OCI-M1 (cell line): Measurements from ENCODE around the gene JAK1.
"Not testable (repeated sequence)": the region's sequence is repeated elsewhere in the genome, so short reads cannot be mapped to it uniquely, and the experiment has no call there.

ENCODE experiments used
- DNase-seq: peaks from one replicate; lab custom pipeline; 2025; lab: John Stamatoyannopoulos, UW

The JAK1 gene

DNA sequence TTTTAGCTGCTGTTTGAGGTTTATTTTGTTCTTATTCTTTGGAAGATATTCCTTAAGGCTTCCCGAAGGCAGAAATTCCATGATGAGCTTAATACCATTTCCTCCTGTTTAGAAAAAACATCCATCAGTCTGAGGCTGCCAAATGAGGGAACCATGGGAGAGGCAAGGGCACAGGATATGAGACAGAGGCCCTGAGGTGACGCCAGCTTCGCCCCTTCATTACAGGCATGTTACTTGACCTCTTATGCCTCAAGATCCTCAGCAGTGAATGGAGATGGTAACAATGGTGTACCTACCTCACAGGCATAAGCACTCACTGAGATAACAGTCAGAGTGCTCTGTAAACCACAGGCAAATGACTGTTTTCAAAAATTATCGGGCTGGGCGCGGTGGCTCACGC is 127.9 kb downstream of the JAK1 start:
- DNase-seq, result no peak

- no peak for DNase-seq
Measured at GRCh38 chr1:64836802-64837201, 129.5 kb downstream of the JAK1 start.

- DNase-seq, result no peak
Measured at GRCh38 chr1:64834734-64835133, 131.6 kb downstream of the JAK1 start.

- DNase-seq, result no peak
Measured at GRCh38 chr1:64830030-64830651, 136.2 kb downstream of the JAK1 start.

DNA sequence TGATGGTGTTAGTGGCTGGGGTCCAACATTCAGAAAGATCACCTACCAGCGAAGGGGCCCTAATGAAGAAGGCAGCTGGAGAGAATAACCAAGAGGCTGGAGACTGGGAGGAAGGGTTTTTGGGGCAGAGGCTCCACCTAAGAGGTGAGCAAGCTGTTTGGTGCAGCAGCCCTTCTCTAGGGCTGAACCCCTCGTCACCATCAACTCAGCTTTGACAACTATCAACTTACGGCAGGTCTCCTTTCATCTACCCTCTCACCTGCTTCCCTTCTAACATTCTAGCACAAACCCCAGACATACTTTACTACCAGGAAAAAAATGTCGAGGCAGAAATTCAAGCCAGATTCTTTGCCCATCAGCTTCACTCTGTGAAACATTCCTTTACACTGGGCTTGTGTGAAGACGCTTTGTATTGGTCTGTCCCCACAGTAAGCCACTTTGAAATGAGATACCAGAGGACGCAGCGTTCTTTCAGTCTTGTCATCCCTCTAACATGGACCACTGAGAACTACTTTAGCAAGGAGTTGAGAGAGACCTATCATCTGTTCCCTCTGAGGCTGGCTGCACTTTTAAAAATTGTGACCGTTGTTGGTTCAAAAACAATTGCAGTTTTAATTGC is 136.8 kb downstream of the JAK1 start:
- no peak for DNase-seq

DNA sequence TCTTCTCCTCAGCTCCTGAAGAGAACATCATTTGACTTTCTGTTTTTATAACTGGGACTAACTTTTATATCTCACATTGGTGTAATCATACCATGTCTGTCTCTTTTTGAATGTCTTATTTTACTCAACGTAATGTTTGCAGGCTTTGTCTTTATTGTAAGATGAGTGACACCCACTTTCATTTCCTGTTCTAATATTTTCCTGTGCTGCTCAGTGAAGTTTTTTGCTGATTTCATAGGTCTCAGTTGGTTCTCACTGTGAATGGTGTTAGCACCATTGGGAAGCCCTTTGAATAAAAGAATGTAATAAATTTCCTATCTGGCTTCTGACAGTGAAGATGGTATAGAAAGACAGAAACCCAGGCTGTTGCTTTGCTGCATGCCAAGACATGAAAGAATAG is 137.5 kb downstream of the JAK1 start:
- no peak for DNase-seq

DNA sequence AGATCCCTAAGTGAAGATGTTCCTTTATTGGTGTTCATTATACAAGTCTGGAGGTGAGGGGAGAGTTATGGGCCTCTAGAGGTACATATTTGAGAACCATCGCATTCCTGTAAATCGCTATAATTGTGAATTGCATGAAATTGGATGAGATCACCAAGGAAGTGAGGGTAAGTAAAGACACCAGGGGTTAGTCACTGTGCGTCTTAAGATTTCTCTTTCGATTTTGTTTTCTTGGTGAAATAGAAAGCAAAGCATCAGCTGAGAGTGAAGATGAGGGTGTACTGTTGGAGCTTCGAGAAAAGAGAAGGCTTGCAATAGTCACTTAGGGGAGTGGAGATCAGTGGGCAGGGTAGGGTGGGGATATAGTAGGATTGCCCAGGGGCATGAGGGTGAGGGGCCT is 139.4 kb downstream of the JAK1 start:
- DNase-seq, result peak; percentile 5

DNA sequence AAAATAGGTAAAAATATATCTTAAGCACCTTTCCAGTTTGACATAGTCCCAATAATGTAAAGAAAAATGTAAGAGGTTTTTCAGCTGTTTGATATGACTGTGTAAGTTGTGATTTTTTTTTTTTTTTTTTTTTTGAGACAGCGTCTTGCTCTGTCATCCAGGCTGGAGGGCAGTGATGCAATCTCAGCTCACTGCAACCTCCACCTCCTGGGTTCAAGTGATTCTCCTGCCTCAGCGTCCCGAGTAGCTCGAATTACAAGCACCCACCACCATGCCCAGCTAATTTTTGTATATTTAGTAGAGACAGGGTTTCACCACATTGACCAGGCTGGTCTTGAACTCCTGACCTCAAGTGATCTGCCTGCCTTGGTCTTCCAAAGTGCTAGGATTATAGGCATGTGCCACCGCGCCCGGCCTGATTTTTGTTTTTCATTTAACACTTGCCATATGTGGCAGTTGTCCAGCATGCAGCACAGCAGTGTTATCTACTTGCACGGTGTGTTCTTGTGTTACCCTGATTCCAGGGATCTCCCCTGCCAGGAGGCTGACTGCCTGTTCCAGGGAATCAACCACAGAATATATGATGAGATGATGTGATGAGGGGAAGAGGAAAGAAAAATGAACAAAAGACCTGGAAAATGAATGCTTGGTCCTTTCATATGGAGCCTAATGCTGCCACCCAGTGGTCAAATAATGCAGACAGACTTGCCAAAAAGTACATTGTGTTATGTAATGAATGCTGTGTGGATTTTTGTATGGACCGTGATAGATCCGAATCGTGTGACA is 142.5 kb downstream of the JAK1 start:
- DNase-seq, result peak; percentile 87

DNA sequence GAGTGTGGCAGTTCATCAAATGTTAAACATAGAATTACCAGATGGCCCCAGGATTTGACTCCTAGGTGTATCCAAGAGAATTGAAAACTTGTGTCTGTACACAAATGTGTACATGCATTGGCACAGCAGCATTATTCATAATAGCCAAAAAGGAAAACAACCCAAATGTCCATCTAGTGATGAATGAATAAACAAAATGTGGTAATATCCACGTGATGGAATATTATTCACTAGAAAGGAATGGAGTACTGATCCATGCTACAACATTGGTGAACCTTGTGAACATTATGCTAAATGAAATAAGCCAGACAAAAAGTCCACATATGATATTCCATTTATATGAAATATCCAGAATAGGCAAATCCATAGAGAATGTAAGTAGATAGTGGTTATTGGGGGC is 143.7 kb downstream of the JAK1 start:
- DNase-seq, result no peak

GRCh38 chr1:64820572-64820971 is 145.8 kb downstream of the JAK1 start:
- DNase-seq, result not testable (repeated sequence)

DNA sequence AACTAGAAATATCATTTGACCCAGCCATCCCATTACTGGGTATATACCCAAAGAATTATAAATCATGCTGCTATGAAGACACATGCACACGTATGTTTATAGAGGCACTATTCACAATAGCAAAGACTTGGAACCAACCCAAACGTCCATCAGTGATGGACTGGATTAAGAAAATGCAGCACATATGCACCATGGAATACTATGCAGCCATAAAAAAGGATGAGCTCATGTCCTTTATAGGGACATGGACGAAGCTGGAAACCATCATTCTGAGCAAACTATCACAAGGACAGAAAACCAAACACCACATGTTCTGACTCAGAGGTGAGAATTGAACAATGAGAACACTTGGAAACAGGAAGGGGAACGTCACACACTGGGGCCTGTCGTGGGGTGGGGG is 149.0 kb downstream of the JAK1 start:
- DNase-seq, result not testable (repeated sequence)

DNA sequence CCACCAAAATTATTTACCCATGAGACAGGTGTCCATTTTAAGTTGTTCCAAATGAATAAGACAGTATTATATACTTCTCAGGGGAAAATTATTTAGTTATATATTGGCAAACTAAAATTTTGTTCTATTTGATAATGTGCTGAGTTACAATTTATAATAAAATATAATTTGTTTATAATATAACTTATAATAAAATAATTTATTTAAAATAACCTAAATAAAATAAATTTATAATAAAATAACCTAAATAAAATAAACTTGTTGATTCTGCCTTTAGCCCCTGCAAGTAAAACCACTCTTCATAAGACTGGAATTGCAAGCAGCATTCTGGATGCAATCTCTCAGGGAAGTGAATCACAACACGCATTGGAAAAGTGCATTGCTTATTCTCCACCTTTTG is 151.9 kb downstream of the JAK1 start:
- DNase-seq, result no peak

GRCh38 chr1:64811131-64811530 is 155.2 kb downstream of the JAK1 start:
- DNase-seq, result no peak

GRCh38 chr1:64810001-64810400 is 156.3 kb downstream of the JAK1 start:
- DNase-seq, result no peak

GRCh38 chr1:64809309-64809708 is 157.0 kb downstream of the JAK1 start:
- no peak for DNase-seq

- no peak for DNase-seq
Measured at GRCh38 chr1:64801851-64802523, 164.4 kb downstream of the JAK1 start.

GRCh38 chr1:64798872-64799271 is 167.5 kb downstream of the JAK1 start:
- no peak for DNase-seq

DNA sequence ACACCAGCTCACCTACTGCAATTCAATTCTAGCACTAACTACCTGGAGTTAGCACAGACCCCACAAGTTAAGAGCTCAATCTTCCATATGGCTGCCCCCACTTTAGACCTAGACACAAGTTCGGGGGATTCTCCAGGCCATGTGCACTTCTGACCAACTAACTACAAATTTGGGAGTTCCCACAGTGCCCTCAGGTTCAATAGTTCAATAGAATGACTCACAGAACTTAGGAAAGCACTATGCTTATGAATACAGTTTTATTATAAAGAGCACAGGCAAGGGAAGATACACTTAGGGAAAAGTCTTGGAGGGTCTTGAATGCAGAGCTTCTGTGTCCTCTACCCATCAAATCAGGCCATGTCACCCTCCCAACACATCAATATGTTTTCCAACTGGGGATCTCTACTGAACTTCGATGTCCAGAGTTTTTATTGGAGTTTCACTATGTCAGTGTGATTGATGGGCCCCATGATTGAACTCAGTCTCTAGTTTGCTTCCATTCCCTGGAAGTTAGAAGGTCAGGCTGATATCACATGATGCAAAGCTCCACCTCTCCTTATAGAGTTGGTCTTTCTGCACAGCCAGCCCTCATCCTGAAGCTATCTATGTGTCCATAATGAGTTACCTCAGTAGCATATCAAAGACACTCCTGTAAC is 175.4 kb downstream of the JAK1 start:
- peak; percentile 13 for DNase-seq
